GM12873 (cell line): ENCODE data around the gene FERMT1.

Source experiments
- CTCF ChIP-seq: IDR thresholded peaks from 2 replicates; pipeline ENCODE4 v1.5.1; 2012; ENCODE audit warnings: low read depth, mild to moderate bottlenecking, moderate library complexity, low read length, control low read depth; ENCODE audit not compliant: insufficient read depth; ENCODE audit errors: missing control alignments

FERMT1 gene

DNA sequence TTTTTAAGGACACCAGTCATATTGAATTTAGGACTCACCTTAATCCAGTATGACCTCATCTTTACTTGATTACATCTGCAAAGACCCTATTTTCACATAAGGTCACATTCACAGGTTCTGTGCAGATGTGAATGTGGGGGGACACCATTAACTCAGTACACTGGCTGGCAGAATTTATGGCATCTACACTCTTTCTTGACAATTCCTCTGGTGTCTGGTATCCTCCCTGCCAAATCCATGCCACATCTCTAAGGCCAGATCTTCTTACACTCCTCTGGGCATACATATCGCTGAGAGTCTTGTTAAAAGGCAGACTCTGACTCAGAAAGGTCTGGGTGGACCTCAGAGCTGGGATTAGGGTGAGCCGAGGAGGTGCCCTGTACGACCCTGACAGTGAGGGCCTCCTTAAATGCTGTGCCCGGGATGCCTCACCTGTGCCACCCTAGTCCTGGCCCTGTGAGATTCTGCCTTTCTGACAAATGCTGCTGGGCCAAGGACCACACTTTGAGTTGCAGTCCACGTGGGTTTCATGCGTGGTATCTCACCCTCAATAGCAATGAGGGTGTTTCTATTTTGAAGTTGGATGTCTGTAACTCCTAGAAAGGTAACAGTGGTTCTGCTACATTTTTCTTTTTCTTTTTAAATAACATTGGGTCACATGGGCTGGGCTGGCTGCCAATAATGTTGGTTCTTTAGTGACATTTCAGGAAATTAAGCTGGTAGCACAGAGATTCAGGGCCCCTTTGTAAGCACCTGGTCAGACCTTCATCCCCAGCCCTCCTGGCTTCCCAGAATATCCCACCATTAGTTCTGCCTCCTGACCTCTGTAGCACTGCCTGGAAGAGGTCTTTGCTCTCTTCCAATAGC, 51.8 kb downstream of the FERMT1 start:
- no peak for TF ChIP-seq CTCF

DNA sequence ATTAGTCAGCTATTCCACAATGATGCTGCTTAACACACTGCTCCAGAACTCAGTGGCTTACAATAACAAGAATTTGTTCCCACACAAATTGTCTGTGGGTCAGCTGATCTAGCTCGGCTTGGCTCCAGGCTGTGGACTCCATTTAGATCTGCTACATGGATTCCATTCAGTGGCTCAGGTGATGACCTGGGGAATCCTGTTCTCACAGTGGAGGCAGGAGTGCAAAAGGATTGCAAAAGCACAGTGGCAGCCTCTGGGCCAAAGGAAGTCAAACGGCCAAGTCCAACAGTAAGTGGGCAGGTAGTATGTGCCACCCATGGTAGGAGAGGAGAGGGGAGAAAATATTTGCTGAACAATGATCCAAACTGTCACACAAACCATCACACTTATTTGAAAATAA, 53.2 kb downstream of the FERMT1 start:
- TF ChIP-seq CTCF = no peak

- TF ChIP-seq CTCF = no peak
Measured at GRCh38 chr20:6067763-6068318, 55.0 kb downstream of the FERMT1 start.

GRCh38 chr20:6066582-6066981, 56.2 kb downstream of the FERMT1 start:
- no peak for TF ChIP-seq CTCF

- TF ChIP-seq CTCF = no peak
Measured at GRCh38 chr20:6061544-6061943, 61.3 kb downstream of the FERMT1 start.

DNA sequence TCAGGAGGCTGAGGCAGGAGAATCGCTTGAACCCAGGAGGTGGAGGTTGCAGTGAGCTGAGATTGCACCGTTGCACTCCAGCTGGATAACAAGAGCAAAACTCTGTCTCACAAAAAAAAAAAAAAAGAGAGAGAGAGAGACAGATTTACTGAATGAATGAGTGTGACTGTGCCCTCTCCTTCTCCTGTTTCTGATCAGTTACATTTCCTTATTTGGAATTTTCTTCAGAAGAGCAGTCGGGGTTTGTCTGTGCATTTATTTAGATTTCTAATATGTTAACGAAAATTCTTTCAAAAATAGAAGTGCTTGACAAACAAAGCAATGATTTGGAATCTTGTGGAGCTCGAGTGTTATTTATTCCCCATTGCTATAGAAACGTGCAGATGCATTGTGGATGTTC, 62.6 kb downstream of the FERMT1 start:
- no peak for TF ChIP-seq CTCF

GRCh38 chr20:6058684-6059295, 64.0 kb downstream of the FERMT1 start:
- TF ChIP-seq CTCF = no peak
